ENCODE results near the gene MCM9. TPM values are rescaled to one million over a fixed set of nuclear protein-coding genes. Genes with fewer than 3 reads are reported as not detected.

MCM9 gene
- total and polyA plus RNA-seq, 2 donors (not counting 1 experiment from before 2014, with no cell fraction given) = 1.2 to 9.6 TPM

DNA sequence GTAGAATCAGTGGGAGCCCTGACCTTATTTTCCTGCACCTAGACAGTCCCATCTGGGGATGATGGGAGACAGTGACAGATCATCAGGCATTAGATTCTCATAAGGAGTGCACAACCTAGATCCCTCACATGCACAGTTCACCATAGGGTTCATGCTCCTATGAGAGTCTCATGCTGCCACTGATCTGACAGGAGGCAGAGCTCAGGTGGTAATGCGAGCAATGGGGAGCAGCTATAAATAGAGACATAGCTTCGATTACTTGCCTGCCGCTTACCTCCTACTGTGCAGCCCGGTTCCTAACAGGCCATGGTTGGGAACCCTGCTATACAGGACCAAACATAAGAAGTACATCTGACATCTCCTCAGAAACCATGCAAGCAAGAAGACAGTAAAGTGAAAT is 72.5 kb downstream of the MCM9 start:
- H3K27ac ChIP-seq (ENCODE audit: insufficient read depth, low read length) = no peak overlapping the region
- H3K4me2 ChIP-seq (ENCODE audit: extremely low read depth, insufficient read depth, low read length) = no peak overlapping the region
- H2AFZ ChIP-seq (ENCODE audit: low read length) = no peak overlapping the region
- H3K4me1 ChIP-seq (ENCODE audit: control insufficient read depth, extremely low read depth, insufficient read depth, low read length) = no peaks in the 10 kb centered on the region
- H3K27me3 ChIP-seq (ENCODE audit: control insufficient read depth, insufficient read depth, low read length) = no peaks in the 10 kb centered on the region
- H3K4me3 ChIP-seq (replicated peaks in 1 of 4; ENCODE audit: control extremely low read depth in 1 of 4, insufficient read depth in 1 of 4, low read depth in 3 of 4, low read length in 4 of 4) = no peak overlapping the region
- no peak for TF ChIP-seq EZH2 (IDR thresholded peaks at IDR 0.05; ENCODE audit: low read length, missing control alignments)
- TF ChIP-seq, protein P1, sequence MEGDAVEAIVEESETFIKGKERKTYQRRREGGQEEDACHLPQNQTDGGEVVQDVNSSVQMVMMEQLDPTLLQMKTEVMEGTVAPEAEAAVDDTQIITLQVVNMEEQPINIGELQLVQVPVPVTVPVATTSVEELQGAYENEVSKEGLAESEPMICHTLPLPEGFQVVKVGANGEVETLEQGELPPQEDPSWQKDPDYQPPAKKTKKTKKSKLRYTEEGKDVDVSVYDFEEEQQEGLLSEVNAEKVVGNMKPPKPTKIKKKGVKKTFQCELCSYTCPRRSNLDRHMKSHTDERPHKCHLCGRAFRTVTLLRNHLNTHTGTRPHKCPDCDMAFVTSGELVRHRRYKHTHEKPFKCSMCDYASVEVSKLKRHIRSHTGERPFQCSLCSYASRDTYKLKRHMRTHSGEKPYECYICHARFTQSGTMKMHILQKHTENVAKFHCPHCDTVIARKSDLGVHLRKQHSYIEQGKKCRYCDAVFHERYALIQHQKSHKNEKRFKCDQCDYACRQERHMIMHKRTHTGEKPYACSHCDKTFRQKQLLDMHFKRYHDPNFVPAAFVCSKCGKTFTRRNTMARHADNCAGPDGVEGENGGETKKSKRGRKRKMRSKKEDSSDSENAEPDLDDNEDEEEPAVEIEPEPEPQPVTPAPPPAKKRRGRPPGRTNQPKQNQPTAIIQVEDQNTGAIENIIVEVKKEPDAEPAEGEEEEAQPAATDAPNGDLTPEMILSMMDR (conservative IDR thresholded peaks at IDR 0.05 in 1 of 2, IDR thresholded peaks at IDR 0.05 in 1 of 2; ENCODE audit: low read depth in 1 of 2, low read length in 2 of 2) = no peak
- no peaks in the 10 kb centered on the region for H3K9me3 ChIP-seq (ENCODE audit: control insufficient read depth, insufficient read depth, low read depth, low read length)
- H3K79me2 ChIP-seq (ENCODE audit: control insufficient read depth, insufficient read depth, low read length) = no peaks in the 10 kb centered on the region
- DNase-seq (ENCODE audit: low read depth in 2 of 2) = no peak
- no peaks in the 10 kb centered on the region for H3K36me3 ChIP-seq (ENCODE audit: control insufficient read depth, insufficient read depth, low read length)
- H4K20me1 ChIP-seq (ENCODE audit: control insufficient read depth, extremely low read depth, insufficient read depth, low read length) = no peaks in the 10 kb centered on the region
- no peak overlapping the region for H3K9ac ChIP-seq (ENCODE audit: insufficient read depth, low read length)

DNA sequence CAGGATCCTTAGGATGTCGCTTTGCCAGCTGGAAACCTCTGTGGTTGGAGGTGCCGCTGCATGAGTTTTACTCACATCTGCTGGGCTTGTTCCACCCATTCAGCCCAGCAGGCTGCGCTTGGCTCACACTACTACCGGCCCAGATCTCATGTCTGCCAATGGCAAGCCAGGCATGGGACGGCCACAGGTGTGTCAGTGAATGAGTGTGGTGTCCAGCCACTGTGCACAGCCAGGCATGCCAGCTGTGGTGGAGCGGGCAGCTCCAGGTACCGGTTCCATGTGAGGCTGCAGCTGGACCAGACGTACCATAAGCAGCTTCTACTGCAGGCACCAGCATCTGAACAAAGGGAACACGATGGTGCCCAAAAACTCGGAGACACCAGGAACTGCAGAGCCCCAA is 74.1 kb downstream of the MCM9 start:
- Histone ChIP-seq H3K9ac (ENCODE audit: insufficient read depth, low read length) (no peak overlapping the region), H3K9me3 (ENCODE audit: control insufficient read depth, insufficient read depth, low read depth, low read length) (no peaks in the 10 kb centered on the region), H3K79me2 (ENCODE audit: control insufficient read depth, insufficient read depth, low read length) (no peaks in the 10 kb centered on the region), H3K27ac (ENCODE audit: insufficient read depth, low read length) (no peak overlapping the region), H4K20me1 (ENCODE audit: control insufficient read depth, extremely low read depth, insufficient read depth, low read length) (no peaks in the 10 kb centered on the region), H3K36me3 (ENCODE audit: control insufficient read depth, insufficient read depth, low read length) (no peaks in the 10 kb centered on the region), H3K27me3 (ENCODE audit: control insufficient read depth, insufficient read depth, low read length) (no peaks in the 10 kb centered on the region), H2AFZ (ENCODE audit: low read length) (no peak overlapping the region), H3K4me2 (ENCODE audit: extremely low read depth, insufficient read depth, low read length) (no peak overlapping the region), H3K4me1 (ENCODE audit: control insufficient read depth, extremely low read depth, insufficient read depth, low read length) (no peaks in the 10 kb centered on the region), H3K4me3 (replicated peaks in 1 of 4; ENCODE audit: control extremely low read depth in 1 of 4, insufficient read depth in 1 of 4, low read depth in 3 of 4, low read length in 4 of 4) (no peak overlapping the region)
- no peak for TF ChIP-seq EZH2 (IDR thresholded peaks at IDR 0.05; ENCODE audit: low read length, missing control alignments)
- TF ChIP-seq, protein P1 (conservative IDR thresholded peaks at IDR 0.05 in 1 of 2, IDR thresholded peaks at IDR 0.05 in 1 of 2; ENCODE audit: low read depth in 1 of 2, low read length in 2 of 2) = no peak
- DNase-seq (ENCODE audit: low read depth in 2 of 2) = no peak

DNA sequence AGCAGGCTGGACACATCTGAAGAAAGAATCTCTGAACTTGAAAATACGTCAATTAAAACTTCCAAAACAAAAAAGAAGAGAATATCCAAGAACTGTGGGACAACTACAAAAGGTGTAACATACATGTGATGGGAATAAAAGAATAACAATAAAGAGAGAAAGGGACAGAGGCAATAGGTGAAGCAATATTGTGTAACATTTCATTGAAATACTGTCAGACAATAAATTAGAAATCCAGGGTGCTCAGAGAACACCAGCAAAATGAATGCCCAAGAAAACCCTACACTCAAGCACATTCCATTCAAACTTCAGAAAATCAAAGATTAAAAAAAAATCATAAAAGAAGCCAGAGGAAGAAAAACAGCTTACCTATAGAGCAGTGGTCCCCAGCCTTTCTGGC is 74.6 kb downstream of the MCM9 start:
- Histone ChIP-seq H3K9ac (ENCODE audit: insufficient read depth, low read length) (no peak overlapping the region), H2AFZ (ENCODE audit: low read length) (no peak overlapping the region), H4K20me1 (ENCODE audit: control insufficient read depth, extremely low read depth, insufficient read depth, low read length) (no peaks in the 10 kb centered on the region), H3K36me3 (ENCODE audit: control insufficient read depth, insufficient read depth, low read length) (no peaks in the 10 kb centered on the region), H3K79me2 (ENCODE audit: control insufficient read depth, insufficient read depth, low read length) (no peaks in the 10 kb centered on the region), H3K4me3 (replicated peaks in 1 of 4; ENCODE audit: control extremely low read depth in 1 of 4, insufficient read depth in 1 of 4, low read depth in 3 of 4, low read length in 4 of 4) (no peak overlapping the region), H3K9me3 (ENCODE audit: control insufficient read depth, insufficient read depth, low read depth, low read length) (no peaks in the 10 kb centered on the region), H3K4me1 (ENCODE audit: control insufficient read depth, extremely low read depth, insufficient read depth, low read length) (no peaks in the 10 kb centered on the region), H3K4me2 (ENCODE audit: extremely low read depth, insufficient read depth, low read length) (no peak overlapping the region), H3K27ac (ENCODE audit: insufficient read depth, low read length) (no peak overlapping the region), H3K27me3 (ENCODE audit: control insufficient read depth, insufficient read depth, low read length) (no peaks in the 10 kb centered on the region)
- TF ChIP-seq EZH2 (IDR thresholded peaks at IDR 0.05; ENCODE audit: low read length, missing control alignments) = no peak
- TF ChIP-seq, protein P1 (conservative IDR thresholded peaks at IDR 0.05 in 1 of 2, IDR thresholded peaks at IDR 0.05 in 1 of 2; ENCODE audit: low read depth in 1 of 2, low read length in 2 of 2) = no peak
- DNase-seq (ENCODE audit: low read depth in 2 of 2) = no peak
